NCI-H2171 (cell line): ENCODE measurements around the gene FRK.

Experiments used
- DNase-seq: peaks from one replicate; lab custom pipeline; 2025; lab: John Stamatoyannopoulos, UW

Gene FRK

DNA sequence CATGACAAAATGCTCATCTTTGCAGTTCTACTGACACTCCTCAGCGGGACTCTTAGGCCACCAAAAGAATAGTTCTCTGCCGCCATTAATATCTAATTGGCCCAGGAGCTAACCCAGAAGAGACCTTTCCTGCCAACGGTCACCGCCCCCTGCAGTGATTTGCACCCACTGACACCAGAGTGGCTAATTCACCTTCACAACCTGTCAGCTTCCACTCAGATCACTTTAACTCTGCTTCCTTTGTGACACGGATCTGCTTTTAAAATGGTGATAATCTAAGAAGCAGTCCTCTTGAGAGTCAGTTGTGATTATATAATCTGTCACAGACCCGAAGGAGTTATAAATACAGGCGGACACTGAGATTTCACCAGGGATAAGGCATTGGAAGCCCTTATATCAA is 172.8 kb downstream of the FRK start:
- DNase-seq: no peak

DNA sequence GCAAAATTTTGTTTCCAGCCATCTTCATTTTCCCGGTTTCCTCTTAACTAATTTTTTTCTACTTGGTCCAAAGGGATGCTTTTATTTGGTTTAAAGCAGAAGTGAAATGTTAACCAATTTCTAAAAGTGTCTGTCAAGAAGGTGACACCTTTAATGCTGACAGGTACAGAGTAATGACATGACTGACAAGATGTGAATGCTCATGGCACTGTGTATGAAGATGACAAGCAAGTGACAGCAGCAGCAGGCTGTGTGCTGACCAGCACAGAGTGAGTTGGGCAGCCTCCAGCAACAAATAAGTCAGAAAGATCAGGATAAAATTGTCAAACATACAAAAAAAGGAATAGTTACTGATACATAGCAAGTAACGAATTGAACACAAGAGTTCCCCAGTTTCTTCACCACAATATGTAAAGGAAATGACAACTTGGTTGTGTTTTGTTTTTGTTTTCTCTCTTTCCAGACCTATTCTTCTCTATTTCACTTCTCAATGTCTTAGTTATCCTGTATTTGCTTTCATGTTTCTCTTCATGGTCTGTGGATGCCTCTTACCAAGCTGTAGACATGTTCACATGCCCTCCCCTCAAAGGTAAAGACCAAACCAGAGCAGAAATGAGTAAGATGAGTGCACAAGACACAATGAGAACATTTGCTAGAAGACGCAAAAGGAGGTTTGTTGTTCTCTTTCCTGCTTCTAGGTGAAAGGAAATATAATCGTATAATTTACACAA is 174.9 kb downstream of the FRK start:
- no peak for DNase-seq

DNA sequence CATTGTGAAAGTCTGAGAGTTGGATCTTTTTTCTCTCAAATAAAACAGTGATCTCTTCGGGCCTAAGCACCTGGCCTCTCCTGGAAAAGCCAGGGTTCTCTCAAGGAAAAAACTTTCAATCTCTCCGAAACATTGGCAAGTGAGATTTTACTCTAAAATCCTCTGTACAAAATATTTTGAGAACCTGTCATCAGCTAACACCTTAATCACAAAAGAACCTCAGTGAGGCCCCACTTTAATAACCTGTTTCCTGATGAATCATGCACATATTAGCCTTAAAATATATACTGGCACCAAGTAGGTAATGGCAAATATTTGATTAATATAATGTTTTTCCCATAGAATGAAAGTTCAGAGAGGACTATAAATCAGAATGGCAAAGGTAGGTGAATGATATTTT is 177.9 kb downstream of the FRK start:
- DNase-seq: no peak

DNA sequence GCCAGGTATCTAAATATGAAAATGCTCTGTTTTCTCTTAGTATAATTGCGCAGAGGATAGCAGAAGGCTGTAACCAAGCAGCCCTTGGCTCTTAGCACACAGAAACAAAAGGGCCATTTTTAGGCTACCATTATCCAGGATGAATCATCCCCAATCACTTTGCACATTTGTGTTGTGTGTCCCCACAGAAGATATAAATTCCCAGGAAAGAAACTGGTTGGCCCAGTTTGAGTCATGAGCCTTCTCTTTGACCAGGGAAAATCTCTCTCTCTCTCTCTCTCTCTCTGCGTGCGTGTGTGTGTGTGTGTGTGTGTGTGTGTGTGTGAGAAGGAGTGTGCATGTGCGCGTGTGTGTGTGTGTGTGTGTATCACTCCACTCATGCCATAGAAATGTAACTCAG is 178.5 kb downstream of the FRK start:
- DNase-seq: no peak
